Measurements from ENCODE around the gene SPDL1.
A peak's percentile ranks its signal among the peaks of the same experiment; 100 is the strongest.

The SPDL1 gene

DNA sequence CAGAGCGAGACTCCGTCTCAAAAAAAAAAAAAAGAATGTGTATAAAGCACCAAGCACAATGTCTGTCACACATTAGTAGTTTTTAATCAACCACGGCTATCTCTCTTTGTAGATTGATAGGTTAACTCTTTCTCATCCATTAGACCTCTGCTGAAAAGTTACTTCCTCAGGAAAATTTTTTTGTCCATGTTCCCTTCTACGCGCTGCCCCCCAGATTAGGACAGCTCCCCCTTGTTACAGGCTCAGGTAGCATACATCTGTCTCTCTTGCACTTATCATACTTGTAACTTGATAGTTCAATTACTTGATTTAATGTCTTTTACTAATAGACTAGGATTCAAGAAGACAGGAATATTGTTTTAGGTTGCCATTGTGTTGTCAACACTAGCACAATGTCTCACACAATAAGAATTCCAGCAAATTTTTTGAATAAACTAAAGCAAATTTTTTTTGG, 1.5 kb downstream of the SPDL1 start:
- H3K36me3 ChIP-seq (ENCODE audit: low read length): peaks cover 12% of the 10 kb centered on the region; the same call in 1 of the 2 replicates
- TF ChIP-seq, protein P1, sequence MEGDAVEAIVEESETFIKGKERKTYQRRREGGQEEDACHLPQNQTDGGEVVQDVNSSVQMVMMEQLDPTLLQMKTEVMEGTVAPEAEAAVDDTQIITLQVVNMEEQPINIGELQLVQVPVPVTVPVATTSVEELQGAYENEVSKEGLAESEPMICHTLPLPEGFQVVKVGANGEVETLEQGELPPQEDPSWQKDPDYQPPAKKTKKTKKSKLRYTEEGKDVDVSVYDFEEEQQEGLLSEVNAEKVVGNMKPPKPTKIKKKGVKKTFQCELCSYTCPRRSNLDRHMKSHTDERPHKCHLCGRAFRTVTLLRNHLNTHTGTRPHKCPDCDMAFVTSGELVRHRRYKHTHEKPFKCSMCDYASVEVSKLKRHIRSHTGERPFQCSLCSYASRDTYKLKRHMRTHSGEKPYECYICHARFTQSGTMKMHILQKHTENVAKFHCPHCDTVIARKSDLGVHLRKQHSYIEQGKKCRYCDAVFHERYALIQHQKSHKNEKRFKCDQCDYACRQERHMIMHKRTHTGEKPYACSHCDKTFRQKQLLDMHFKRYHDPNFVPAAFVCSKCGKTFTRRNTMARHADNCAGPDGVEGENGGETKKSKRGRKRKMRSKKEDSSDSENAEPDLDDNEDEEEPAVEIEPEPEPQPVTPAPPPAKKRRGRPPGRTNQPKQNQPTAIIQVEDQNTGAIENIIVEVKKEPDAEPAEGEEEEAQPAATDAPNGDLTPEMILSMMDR (IDR thresholded peaks at IDR 0.05; ENCODE audit: insufficient read depth, low read length, poor library complexity, severe bottlenecking): no peak
- no peak for TF ChIP-seq EZH2phosphoT487 (conservative IDR thresholded peaks at IDR 0.05; ENCODE audit: low read length)
- no peaks in the 10 kb centered on the region for H3K9me2 ChIP-seq (replicated peaks; ENCODE audit: insufficient read depth, low read length)
- no peaks in the 10 kb centered on the region for H3F3A ChIP-seq (ENCODE audit: insufficient read depth)
- H3K4me2 ChIP-seq (ENCODE audit: low read depth, low read length, poor library complexity, severe bottlenecking): peak overlapping the region; percentile 87
- H3K9me3 ChIP-seq (ENCODE audit: insufficient read depth, low read length): no peaks in the 10 kb centered on the region
- peaks cover 53% of the 10 kb centered on the region for H3K79me2 ChIP-seq (ENCODE audit: insufficient read depth, low read length)
- no peaks in the 10 kb centered on the region; the same call in 1 of the 2 replicates for H4K20me1 ChIP-seq (ENCODE audit: low read depth, low read length)
- H3K27ac ChIP-seq (ENCODE audit: low read depth, low read length): no peak overlapping the region
- no peaks in the 10 kb centered on the region for H3K27me3 ChIP-seq (ENCODE audit: low read length)
- H3K4me3 ChIP-seq (ENCODE audit: insufficient read depth, low read length, poor library complexity, severe bottlenecking): peak overlapping the region; percentile 2
- peak overlapping the region; percentile 97 for H3K9ac ChIP-seq (ENCODE audit: low read length)
- no peak overlapping the region for H2AFZ ChIP-seq (ENCODE audit: low read depth, low read length, severe bottlenecking)

GRCh38 chr5:169590602-169591001, 7.0 kb downstream of the SPDL1 start:
- peaks cover 33% of the 10 kb centered on the region for H3K79me2 ChIP-seq (ENCODE audit: insufficient read depth, low read length)
- H3K9me3 ChIP-seq (ENCODE audit: insufficient read depth, low read length): no peaks in the 10 kb centered on the region
- no peak overlapping the region for H3K27ac ChIP-seq (ENCODE audit: low read depth, low read length)
- 0 out of 2 replicates have a peak, but pooled peaks cover under 1% of the 10 kb centered on the region for H3F3A ChIP-seq (ENCODE audit: insufficient read depth)
- TF ChIP-seq EZH2phosphoT487 (conservative IDR thresholded peaks at IDR 0.05; ENCODE audit: low read length): no peak
- TF ChIP-seq, protein P1 (IDR thresholded peaks at IDR 0.05; ENCODE audit: insufficient read depth, low read length, poor library complexity, severe bottlenecking): no peak
- H4K20me1 ChIP-seq (ENCODE audit: low read depth, low read length): no peaks in the 10 kb centered on the region; the same call in 1 of the 2 replicates
- H3K9ac ChIP-seq (ENCODE audit: low read length): no peak overlapping the region
- H3K27me3 ChIP-seq (ENCODE audit: low read length): no peaks in the 10 kb centered on the region
- H3K36me3 ChIP-seq (ENCODE audit: low read length): peaks cover 51% of the 10 kb centered on the region
- no peak overlapping the region for H3K4me3 ChIP-seq (ENCODE audit: insufficient read depth, low read length, poor library complexity, severe bottlenecking)
- no peak overlapping the region for H2AFZ ChIP-seq (ENCODE audit: low read depth, low read length, severe bottlenecking)
- H3K4me2 ChIP-seq (ENCODE audit: low read depth, low read length, poor library complexity, severe bottlenecking): no peak overlapping the region
- no peaks in the 10 kb centered on the region for H3K9me2 ChIP-seq (replicated peaks; ENCODE audit: insufficient read depth, low read length)

- Histone ChIP-seq H3K27me3 (ENCODE audit: low read length) (no peaks in the 10 kb centered on the region), H3F3A (ENCODE audit: insufficient read depth) (0 out of 2 replicates have a peak, but pooled peaks cover 3% of the 10 kb centered on the region), H3K4me2 (ENCODE audit: low read depth, low read length, poor library complexity, severe bottlenecking) (no peak overlapping the region), H2AFZ (ENCODE audit: low read depth, low read length, severe bottlenecking) (no peak overlapping the region), H3K9me3 (ENCODE audit: insufficient read depth, low read length) (no peaks in the 10 kb centered on the region), H3K79me2 (ENCODE audit: insufficient read depth, low read length) (peaks cover 22% of the 10 kb centered on the region), H3K27ac (ENCODE audit: low read depth, low read length) (no peak overlapping the region), H3K36me3 (ENCODE audit: low read length) (peaks cover 61% of the 10 kb centered on the region), H4K20me1 (ENCODE audit: low read depth, low read length) (no peaks in the 10 kb centered on the region; the same call in 1 of the 2 replicates), H3K9me2 (replicated peaks; ENCODE audit: insufficient read depth, low read length) (no peaks in the 10 kb centered on the region), H3K4me3 (ENCODE audit: insufficient read depth, low read length, poor library complexity, severe bottlenecking) (no peak overlapping the region), H3K9ac (ENCODE audit: low read length) (no peak overlapping the region)
- no peak for TF ChIP-seq EZH2phosphoT487 (conservative IDR thresholded peaks at IDR 0.05; ENCODE audit: low read length)
- TF ChIP-seq, protein P1 (IDR thresholded peaks at IDR 0.05; ENCODE audit: insufficient read depth, low read length, poor library complexity, severe bottlenecking): no peak
Measured at GRCh38 chr5:169591636-169592035, 8.1 kb downstream of the SPDL1 start.

Data from SU-DHL-6 (cell line).